Retinal pigment epithelial cell (primary cell): Measurements from ENCODE around the gene NIP7.

Experiments used
- DNase-seq: peaks from one replicate; pipeline ENCODE4 v3.0.0-alpha.2; 2010; ENCODE audit warnings: low read depth
- H3K4me3 ChIP-seq: 2 replicates; pipeline ENCODE4 v1.5.1; 2011; ENCODE audit warnings: mild to moderate bottlenecking, low read length, control low read depth, moderate library complexity
- TF ChIP-seq, protein P1 (sequence below): conservative IDR thresholded peaks from 2 replicates; pipeline ENCODE4 v1.5.1; 2011; ENCODE audit warnings: low read depth, low read length, control low read depth, inconsistent platforms

NIP7 gene

GRCh38 chr16:69311533-69312387, 27.8 kb upstream of the NIP7 start:
- TF ChIP-seq, protein P1, sequence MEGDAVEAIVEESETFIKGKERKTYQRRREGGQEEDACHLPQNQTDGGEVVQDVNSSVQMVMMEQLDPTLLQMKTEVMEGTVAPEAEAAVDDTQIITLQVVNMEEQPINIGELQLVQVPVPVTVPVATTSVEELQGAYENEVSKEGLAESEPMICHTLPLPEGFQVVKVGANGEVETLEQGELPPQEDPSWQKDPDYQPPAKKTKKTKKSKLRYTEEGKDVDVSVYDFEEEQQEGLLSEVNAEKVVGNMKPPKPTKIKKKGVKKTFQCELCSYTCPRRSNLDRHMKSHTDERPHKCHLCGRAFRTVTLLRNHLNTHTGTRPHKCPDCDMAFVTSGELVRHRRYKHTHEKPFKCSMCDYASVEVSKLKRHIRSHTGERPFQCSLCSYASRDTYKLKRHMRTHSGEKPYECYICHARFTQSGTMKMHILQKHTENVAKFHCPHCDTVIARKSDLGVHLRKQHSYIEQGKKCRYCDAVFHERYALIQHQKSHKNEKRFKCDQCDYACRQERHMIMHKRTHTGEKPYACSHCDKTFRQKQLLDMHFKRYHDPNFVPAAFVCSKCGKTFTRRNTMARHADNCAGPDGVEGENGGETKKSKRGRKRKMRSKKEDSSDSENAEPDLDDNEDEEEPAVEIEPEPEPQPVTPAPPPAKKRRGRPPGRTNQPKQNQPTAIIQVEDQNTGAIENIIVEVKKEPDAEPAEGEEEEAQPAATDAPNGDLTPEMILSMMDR: peak; percentile 35
- peak overlapping the region; percentile 79 for H3K4me3 ChIP-seq
- DNase-seq: no peak

GRCh38 chr16:69313469-69313868, 26.1 kb upstream of the NIP7 start:
- TF ChIP-seq, protein P1: no peak
- H3K4me3 ChIP-seq: no peak overlapping the region
- no peak for DNase-seq

DNA sequence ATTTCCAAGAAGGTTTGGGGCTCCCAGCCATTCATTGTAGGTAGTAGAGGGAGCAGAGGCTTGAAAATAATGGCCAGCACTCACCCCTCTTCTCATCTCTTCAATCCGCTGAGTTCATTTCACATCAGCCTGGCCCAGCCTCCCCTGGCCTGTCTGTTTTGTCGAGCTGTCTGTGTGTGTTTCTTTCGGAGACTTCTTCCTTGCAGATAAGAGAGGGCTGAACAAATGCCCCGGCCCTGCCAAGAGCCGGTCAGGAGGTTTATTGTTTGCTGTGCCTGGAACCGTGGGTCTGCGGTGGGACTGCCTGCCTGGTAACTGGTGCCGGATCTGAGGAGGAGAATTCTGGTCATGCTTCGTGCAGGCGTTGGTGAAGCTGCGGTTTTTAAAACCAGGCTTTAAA, 25.0 kb upstream of the NIP7 start:
- TF ChIP-seq, protein P1: no peak
- no peak for DNase-seq
- H3K4me3 ChIP-seq: no peak overlapping the region

DNA sequence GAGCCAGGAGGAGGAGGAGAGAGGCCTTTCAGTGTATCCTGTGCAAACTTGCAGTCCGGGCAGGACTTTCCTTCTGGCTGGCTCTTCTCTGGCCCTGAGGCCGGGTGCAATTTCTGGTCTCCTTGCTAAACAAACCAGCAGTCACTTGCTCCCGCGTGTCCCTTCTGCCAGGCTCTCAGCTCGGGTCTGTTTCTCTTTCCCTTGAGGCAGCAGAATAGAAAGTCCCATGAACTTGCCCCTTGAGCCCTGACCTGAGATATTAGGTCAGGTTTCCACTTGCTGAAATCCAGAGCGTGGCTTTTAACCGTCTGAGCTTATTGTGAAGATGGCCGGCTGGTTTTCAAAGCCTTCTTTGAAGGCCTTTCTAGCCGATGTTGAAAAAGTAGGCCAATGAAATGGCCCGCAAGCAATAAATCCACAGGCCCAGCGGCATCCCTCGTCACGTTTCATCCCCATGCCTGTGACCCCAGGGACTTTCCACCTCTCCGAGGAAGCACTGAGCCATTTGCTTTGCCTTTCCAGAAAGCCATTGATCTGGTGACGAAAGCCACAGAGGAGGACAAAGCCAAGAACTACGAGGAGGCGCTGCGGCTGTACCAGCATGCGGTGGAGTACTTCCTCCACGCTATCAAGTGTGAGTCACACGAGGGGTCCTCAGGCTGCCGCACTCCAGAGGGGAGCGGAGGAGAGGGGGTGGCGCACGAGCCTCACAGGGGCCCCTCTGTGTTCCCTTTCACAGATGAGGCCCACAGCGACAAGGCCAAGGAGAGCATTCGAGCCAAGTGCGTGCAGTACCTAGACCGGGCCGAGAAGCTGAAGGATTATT, 23.9 kb upstream of the NIP7 start:
- no peak overlapping the region for H3K4me3 ChIP-seq
- DNase-seq: no peak
- TF ChIP-seq, protein P1: no peak

DNA sequence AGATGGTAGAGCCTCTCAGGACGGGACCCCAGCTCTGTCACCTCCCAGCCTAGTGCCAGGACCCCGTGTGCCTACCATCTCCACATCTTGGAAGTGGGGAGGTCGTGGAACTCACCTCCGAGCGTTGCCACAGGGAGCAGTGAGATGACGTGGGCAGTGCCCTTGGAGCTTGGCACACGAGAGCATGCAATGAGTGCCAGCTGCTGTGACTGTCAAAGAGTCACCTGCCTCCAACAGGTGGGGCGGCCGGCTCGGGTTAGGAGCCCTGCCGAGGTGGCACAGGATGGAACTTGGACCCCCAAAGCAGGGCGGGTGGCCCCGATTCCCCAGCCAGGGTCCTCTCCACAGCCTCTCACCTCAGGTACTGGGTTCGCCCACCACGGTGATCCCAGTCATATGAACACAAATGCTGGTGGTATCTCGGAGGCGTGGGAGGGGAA, 23.0 kb upstream of the NIP7 start:
- TF ChIP-seq, protein P1: no peak
- H3K4me3 ChIP-seq: no peak overlapping the region
- DNase-seq: no peak

- no peak overlapping the region for H3K4me3 ChIP-seq
- TF ChIP-seq, protein P1: no peak
- no peak for DNase-seq
These were observed 21.2 kb upstream of the NIP7 start for GRCh38 chr16:69318177-69318910.
